Hepatocyte (in vitro differentiated cells): Measurements from ENCODE around the gene PIK3R6. TPM values are rescaled to one million over a fixed set of nuclear protein-coding genes. Genes with fewer than 3 reads are reported as not detected.
"Not testable (repeated sequence)": the region's sequence is repeated elsewhere in the genome, so short reads cannot be mapped to it uniquely, and the experiment has no call there.

Experiments
- DNase-seq: peaks from one replicate; pipeline ENCODE4 v3.0.0-alpha.2; 2016; ENCODE audit warnings: low spot score
- H2AFZ ChIP-seq: fragments of 200-600 bp; sonication (generic); 2 replicates; pipeline ENCODE4 v1.6.0; 2016; ENCODE audit warnings: antibody characterized with exemption, mild to moderate bottlenecking
- H3K27ac ChIP-seq: fragments of 200-600 bp; sonication (generic); 2 replicates; pipeline ENCODE4 v1.5.1; 2016; ENCODE audit warnings: mild to moderate bottlenecking
- H3K27me3 ChIP-seq: fragments of 200-600 bp; sonication (generic); 2 replicates; pipeline ENCODE4 v1.6.1; 2016
- H3K36me3 ChIP-seq: fragments of 200-600 bp; sonication (generic); replicated peaks from 2 replicates; pipeline ENCODE4 v1.5.1; 2016; ENCODE audit warnings: low read depth; ENCODE audit not compliant: insufficient read depth
- H3K4me1 ChIP-seq: fragments of 200-600 bp; sonication (generic); 2 replicates; pipeline ENCODE4 v1.5.1; 2016; ENCODE audit warnings: mild to moderate bottlenecking, moderate library complexity; ENCODE audit not compliant: insufficient read depth
- H3K4me2 ChIP-seq: fragments of 200-600 bp; sonication (generic); 2 replicates; pipeline ENCODE4 v1.6.0; 2016
- H3K4me3 ChIP-seq: fragments of 200-600 bp; sonication (generic); 2 replicates; pipeline ENCODE4 v1.5.1; 2016; ENCODE audit warnings: mild to moderate bottlenecking
- H3K79me2 ChIP-seq: fragments of 200-600 bp; sonication (generic); 2 replicates; pipeline ENCODE4 v1.6.0; 2017; ENCODE audit warnings: mild to moderate bottlenecking
- H3K9me2 ChIP-seq: fragments of 200-600 bp; sonication (generic); replicated peaks from 2 replicates; pipeline ENCODE4 v1.6.0; 2017; ENCODE audit warnings: mild to moderate bottlenecking; ENCODE audit not compliant: insufficient read depth
- H3K9me3 ChIP-seq: fragments of 200-600 bp; sonication (generic); 2 replicates; pipeline ENCODE4 v1.5.1; 2016; ENCODE audit warnings: low read depth, mild to moderate bottlenecking
- H4K20me1 ChIP-seq: fragments of 200-600 bp; sonication (generic); 2 replicates; pipeline ENCODE4 v1.6.0; 2016; ENCODE audit warnings: mild to moderate bottlenecking; ENCODE audit not compliant: insufficient read depth, poor library complexity, severe bottlenecking
- CTCF ChIP-seq: fragments of 200-600 bp; sonication (generic); IDR thresholded peaks from 2 replicates; pipeline ENCODE4 v1.5.1; 2016; ENCODE audit warnings: antibody characterized with exemption, mild to moderate bottlenecking; ENCODE audit not compliant: poor library complexity
- EZH2 ChIP-seq: fragments of 200-600 bp; sonication (generic); IDR thresholded peaks from 2 replicates; pipeline ENCODE4 v1.6.1; 2016; ENCODE audit warnings: antibody characterized with exemption, mild to moderate bottlenecking, borderline replicate concordance
- EZH2phosphoT487 ChIP-seq: fragments of 200-600 bp; sonication (generic); IDR thresholded peaks from one replicate; pipeline ENCODE4 v1.6.1; 2018; ENCODE audit warnings: antibody characterized with exemption, mild to moderate bottlenecking, low read depth, moderate library complexity; ENCODE audit not compliant: unreplicated experiment, severe bottlenecking
- WGBS: methylation state at CpG from one replicate; pipeline ENCODE4 v1.1.6; 2016; ENCODE audit warnings: low lambda C conversion rate; ENCODE audit errors: missing lambda C conversion rate; 5-methylcytosine and 5-hydroxymethylcytosine counted together
- polyA plus RNA-seq: library from polyadenylated mRNA; unstranded; fragments of >200 nt; fragmentation: Nextera tagmentation; extraction: Ambion mirVana; gene quantifications from 2 replicates; pipeline ENCODE4 v1.2.1, GENCODE V29; 2016
- total RNA-seq: library from RNA; depleted of rRNA; stranded (reverse); fragments of >200 nt; gene quantifications from 2 replicates; pipeline ENCODE4 v1.2.3, GENCODE V29; 2014

The PIK3R6 gene
- total and polyA plus RNA-seq, 2 experiments from 2014 or later, result 0.07 to 0.10 TPM

DNA sequence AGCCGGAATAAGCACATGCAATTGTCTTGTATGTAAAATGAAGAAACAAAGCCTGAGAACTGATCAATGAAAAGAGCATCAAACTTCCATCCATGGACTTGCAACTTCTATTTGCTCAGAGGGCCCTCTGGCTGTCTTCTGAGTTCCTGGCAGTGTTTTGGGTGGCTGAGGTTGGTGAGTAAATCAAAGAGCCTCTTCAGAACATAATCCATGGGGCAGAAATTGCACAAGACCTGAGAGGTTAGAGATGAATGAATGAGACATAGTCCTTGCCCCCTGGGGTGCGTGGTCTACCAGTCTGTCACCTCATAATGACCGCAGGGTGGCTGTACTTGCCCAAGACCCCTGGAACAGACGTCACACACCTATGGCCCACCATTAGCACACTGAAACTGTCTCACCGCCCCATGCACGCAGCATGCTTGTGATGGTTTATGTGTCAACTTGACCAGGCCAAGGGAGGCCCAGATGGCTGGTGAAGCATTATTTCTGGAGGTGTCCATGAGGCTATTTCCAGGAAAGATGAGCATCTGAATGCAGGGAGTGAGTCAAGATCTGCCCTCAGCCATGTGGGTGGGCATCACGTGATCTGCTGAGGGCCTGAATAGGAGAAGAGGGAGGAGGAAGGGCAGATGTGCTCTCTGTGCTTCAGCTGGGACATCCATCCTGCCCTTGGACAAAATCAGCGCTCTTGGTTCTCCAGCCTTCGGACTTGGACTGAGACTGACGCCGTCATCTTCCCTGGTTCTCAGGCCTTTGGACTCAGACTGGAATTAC, 8.3 kb downstream of the PIK3R6 start:
- H3K79me2 ChIP-seq, result no peaks in the 10 kb centered on the region
- no peak overlapping the region for H3K4me2 ChIP-seq
- H3K4me3 ChIP-seq, result no peak overlapping the region
- no peaks in the 10 kb centered on the region for H3K36me3 ChIP-seq
- no peak overlapping the region for H3K27ac ChIP-seq
- no peaks in the 10 kb centered on the region for H3K27me3 ChIP-seq
- no peak overlapping the region for H2AFZ ChIP-seq
- H3K9me3 ChIP-seq, result no peaks in the 10 kb centered on the region
- H4K20me1 ChIP-seq, result no peaks in the 10 kb centered on the region
- no peak for DNase-seq
- H3K4me1 ChIP-seq, result no peaks in the 10 kb centered on the region
- TF ChIP-seq CTCF, result no peak
- TF ChIP-seq EZH2phosphoT487, result no peak
- TF ChIP-seq EZH2, result no peak
- WGBS, result 90% methylated on average over 11 of the region's 11 CpGs
- H3K9me2 ChIP-seq, result no peaks in the 10 kb centered on the region

- Histone ChIP-seq H3K4me3 (no peak overlapping the region), H4K20me1 (no peaks in the 10 kb centered on the region), H3K27me3 (no peaks in the 10 kb centered on the region), H3K36me3 (no peaks in the 10 kb centered on the region), H3K79me2 (no peaks in the 10 kb centered on the region), H3K9me3 (no peaks in the 10 kb centered on the region), H3K27ac (no peak overlapping the region), H2AFZ (no peak overlapping the region), H3K9me2 (no peaks in the 10 kb centered on the region), H3K4me2 (no peak overlapping the region), H3K4me1 (no peaks in the 10 kb centered on the region)
- WGBS, result 51% methylated on average over 5 of the region's 5 CpGs
- DNase-seq, result no peak
- TF ChIP-seq CTCF, result no peak
- TF ChIP-seq EZH2, result no peak
Measured at GRCh38 chr17:8857919-8858318, 9.6 kb downstream of the PIK3R6 start.

DNA sequence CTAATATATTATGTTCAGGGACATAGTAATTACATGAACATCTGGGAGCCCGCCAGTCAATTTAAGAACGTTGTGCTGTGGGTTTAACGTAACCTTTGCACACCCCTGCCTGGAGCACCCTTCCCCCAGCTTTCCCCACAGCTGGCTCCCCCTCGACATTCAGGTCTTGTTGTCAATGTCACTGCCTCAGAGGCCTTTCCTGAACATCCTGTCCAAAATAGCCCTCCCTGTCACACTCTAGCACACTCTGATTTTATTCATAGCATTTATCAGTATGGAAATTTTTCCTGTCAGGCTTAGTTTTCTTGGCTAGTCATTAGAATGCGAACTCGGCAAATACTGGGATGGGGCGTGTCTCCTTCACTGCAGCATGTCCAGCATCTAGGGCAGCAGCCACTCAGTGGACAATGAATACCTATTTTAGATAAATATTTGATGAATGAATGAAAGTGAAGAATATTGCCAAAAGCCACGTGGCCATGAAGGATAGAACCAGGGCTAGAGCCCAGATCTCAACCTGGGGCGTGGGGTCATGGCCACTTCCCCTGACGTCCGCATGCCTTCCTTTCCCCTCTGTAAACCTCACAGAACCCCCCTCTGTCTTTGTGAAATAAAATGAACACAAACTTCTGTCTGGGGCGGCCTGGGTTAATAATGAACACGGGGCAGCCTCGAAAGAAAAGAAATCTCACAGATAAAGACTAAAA, 10.5 kb downstream of the PIK3R6 start:
- Histone ChIP-seq H3K27ac (no peak overlapping the region), H3K4me1 (no peaks in the 10 kb centered on the region), H2AFZ (no peak overlapping the region), H4K20me1 (no peaks in the 10 kb centered on the region), H3K9me2 (no peaks in the 10 kb centered on the region), H3K4me2 (no peak overlapping the region), H3K79me2 (no peaks in the 10 kb centered on the region), H3K27me3 (no peaks in the 10 kb centered on the region), H3K4me3 (no peak overlapping the region), H3K9me3 (no peaks in the 10 kb centered on the region), H3K36me3 (no peaks in the 10 kb centered on the region)
- WGBS, result 47% methylated on average over 14 of the region's 14 CpGs
- TF ChIP-seq EZH2 (no peak), EZH2phosphoT487 (no peak), CTCF (no peak)
- no peak for DNase-seq

GRCh38 chr17:8856205-8856603, 11.3 kb downstream of the PIK3R6 start:
- H2AFZ ChIP-seq, H3K9me2 ChIP-seq, H3K4me2 ChIP-seq, H3K27ac ChIP-seq, H3K36me3 ChIP-seq, H3K4me3 ChIP-seq, DNase-seq, H3K4me1 ChIP-seq, H3K79me2 ChIP-seq, H3K27me3 ChIP-seq, H4K20me1 ChIP-seq, H3K9me3 ChIP-seq: not testable (repeated sequence)
- 92% methylated on average over 6 of the region's 6 CpGs for WGBS
